CD14-positive monocyte (primary cell): Measurements from ENCODE around the gene MRPS9. TPM values are rescaled to one million over a fixed set of nuclear protein-coding genes. Genes with fewer than 3 reads are reported as not detected.

Experiments
- DNase-seq, 3 donors: peaks; one replicate each; pipeline ENCODE4 v3.0.0-alpha.2; 2011 to 2022
- H2AFZ ChIP-seq: 2 replicates; pipeline ENCODE4 v1.6.0; 2012; ENCODE audit warnings: mild to moderate bottlenecking, low read depth, low read length, inconsistent platforms; ENCODE audit not compliant: insufficient read depth, poor library complexity, severe bottlenecking
- H3K27ac ChIP-seq, 2 donors: 1 replicate in 1 of 2; 2 replicates in 1 of 2; pipeline ENCODE4 v1.5.1; 2012 to 2013; ENCODE audit warnings: low read length in 2 of 2, control low read depth in 1 of 2, inconsistent platforms in 1 of 2, low read depth in 1 of 2, mild to moderate bottlenecking in 1 of 2
- H3K27me3 ChIP-seq, 2 donors: one replicate each; pipeline versions ENCODE4 v1.6.0 to v1.6.1; 2011 to 2013; ENCODE audit warnings: low read length in 2 of 2; ENCODE audit not compliant: control insufficient read depth in 2 of 2, insufficient read depth in 2 of 2
- H3K36me3 ChIP-seq, 2 donors: replicated peaks in 1 of 2; 1 replicate in 1 of 2; 2 replicates in 1 of 2; pipeline versions ENCODE4 v1.5.1 to v1.6.1; 2012 to 2013; ENCODE audit warnings: low read length in 2 of 2, control low read depth in 1 of 2, inconsistent platforms in 1 of 2, mild to moderate bottlenecking in 1 of 2; ENCODE audit not compliant: insufficient read depth in 2 of 2, control insufficient read depth in 1 of 2
- H3K4me1 ChIP-seq, 2 donors: 1 replicate in 1 of 2; 2 replicates in 1 of 2; pipeline versions ENCODE4 v1.5.1 to v1.6.1; 2012 to 2013; ENCODE audit warnings: low read length in 2 of 2, control low read depth in 1 of 2, inconsistent platforms in 1 of 2, mild to moderate bottlenecking in 1 of 2, moderate library complexity in 1 of 2; ENCODE audit not compliant: insufficient read depth in 2 of 2, control insufficient read depth in 1 of 2
- H3K4me2 ChIP-seq: replicated peaks from 2 replicates; pipeline ENCODE3; 2012; ENCODE audit warnings: low read length, moderate library complexity, mild to moderate bottlenecking; ENCODE audit not compliant: poor library complexity, severe bottlenecking; ENCODE audit errors: extremely low read depth
- H3K4me3 ChIP-seq, 3 experiments: fragments of 200-600 bp in 1 of 3; sonication (generic) in 1 of 3; replicated peaks in 1 of 3; 1 replicate in 2 of 3; 2 replicates in 1 of 3; pipeline ENCODE4 v1.5.1; 2011 to 2013; ENCODE audit warnings: low read length in 3 of 3, mild to moderate bottlenecking in 3 of 3, control low read depth in 2 of 3, low read depth in 2 of 3, inconsistent platforms in 1 of 3, moderate library complexity in 1 of 3
- H3K79me2 ChIP-seq: 2 replicates; pipeline ENCODE4 v1.6.0; 2012; ENCODE audit warnings: mild to moderate bottlenecking, control low read depth, inconsistent platforms, low read length, moderate library complexity; ENCODE audit not compliant: insufficient read depth
- H3K9ac ChIP-seq: 2 replicates; pipeline ENCODE4 v1.6.0; 2017; ENCODE audit warnings: low read length, mild to moderate bottlenecking; ENCODE audit not compliant: insufficient read depth, poor library complexity, severe bottlenecking
- H3K9me3 ChIP-seq, 2 donors: replicated peaks in 1 of 2; 1 replicate in 1 of 2; 2 replicates in 1 of 2; pipeline versions ENCODE4 v1.5.1 to v1.6.1; 2012 to 2013; ENCODE audit warnings: low read length in 2 of 2, control low read depth in 1 of 2; ENCODE audit not compliant: control insufficient read depth in 1 of 2, insufficient read depth in 1 of 2
- H4K20me1 ChIP-seq: 2 replicates; pipeline ENCODE4 v1.6.0; 2012; ENCODE audit warnings: mild to moderate bottlenecking, low read length, control low read depth, moderate library complexity; ENCODE audit not compliant: insufficient read depth
- H3K27ac Mint-ChIP-seq, 7 donors: one replicate each; pipeline ENCODE4 v1.8.0; 2020; ENCODE audit warnings: mild to moderate bottlenecking in 7 of 7, mixed read lengths in 7 of 7, moderate library complexity in 6 of 7, inconsistent platforms in 2 of 7
- H3K27me3 Mint-ChIP-seq, 3 donors: one replicate each; pipeline ENCODE4 v1.8.0; 2021 to 2022; ENCODE audit warnings: low read depth in 3 of 3, mild to moderate bottlenecking in 3 of 3, mixed read lengths in 3 of 3, moderate library complexity in 3 of 3, inconsistent platforms in 1 of 3
- H3K36me3 Mint-ChIP-seq, 2 donors: one replicate each; pipeline ENCODE4 v1.8.0; 2020; ENCODE audit warnings: mixed read lengths in 2 of 2, inconsistent platforms in 1 of 2, mild to moderate bottlenecking in 1 of 2
- H3K4me1 Mint-ChIP-seq: one replicate; pipeline ENCODE4 v1.8.0; 2020; ENCODE audit warnings: mild to moderate bottlenecking, mixed read lengths
- H3K4me3 Mint-ChIP-seq, 2 donors: one replicate each; pipeline ENCODE4 v1.8.0; 2020; ENCODE audit warnings: mild to moderate bottlenecking in 2 of 2, mixed read lengths in 2 of 2, moderate library complexity in 1 of 2
- H3K9me3 Mint-ChIP-seq, 7 donors: one replicate each; pipeline ENCODE4 v1.8.0; 2020 to 2022; ENCODE audit warnings: mixed read lengths in 7 of 7, mild to moderate bottlenecking in 6 of 7, moderate library complexity in 6 of 7, inconsistent platforms in 2 of 7
- WGBS: methylation state at CpG from one replicate; pipeline ENCODE4 v1.1.5; 2013; ENCODE audit warnings: missing lambda C conversion rate; ENCODE audit not compliant: insufficient coverage; 5-methylcytosine and 5-hydroxymethylcytosine counted together
- intact Hi-C, 2 donors: fragments of 100-400 bp; cut with micrococcal nuclease; formaldehyde crosslinking; loops; one replicate each; pipeline versions ENCODE4 v1.15.0 to v1.15.1; 2023
- polyA plus RNA-seq, 3 donors: library from polyadenylated mRNA; depleted of rRNA in 1 of 3; unstranded in 2 of 3; stranded (reverse) in 1 of 3; fragments of 300-500 nt in 2 of 3; fragments of >200 nt in 1 of 3; fragmentation: Illumina TruSeq in 2 of 3; gene quantifications; 1 replicate in 2 of 3; 2 replicates in 1 of 3; pipeline ENCODE4 v1.2.3, GENCODE V29; 2012 to 2021
- TF ChIP-seq, protein P1 (sequence below): fragments of 200-600 bp; IDR thresholded peaks from one replicate; pipeline ENCODE4 v1.8.0; 2022; ENCODE audit warnings: antibody characterized with exemption, mild to moderate bottlenecking

MRPS9 gene
- polyA plus RNA-seq, 3 donors = 9.9 to 12.5 (median 11.6) TPM

DNA sequence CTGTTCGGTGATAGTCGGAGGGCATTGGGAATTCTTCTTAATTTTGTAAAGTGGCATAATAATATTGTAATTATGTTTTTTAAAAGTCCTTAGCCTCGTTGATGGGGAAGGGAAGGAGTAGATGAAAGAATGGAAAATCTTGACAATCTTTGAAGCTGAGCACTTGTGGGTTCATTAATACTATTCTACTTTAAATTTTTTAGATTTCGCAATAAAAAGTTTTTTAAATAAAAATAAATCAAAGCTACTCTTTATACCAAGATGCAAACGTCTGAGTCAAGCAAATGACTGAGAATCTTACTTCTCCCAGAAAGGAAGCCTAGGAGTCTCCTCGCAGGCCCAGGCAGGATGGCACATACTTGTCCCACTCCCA is 105.2 kb downstream of the MRPS9 start:
- Histone ChIP-seq H3K79me2 (no peaks in the 10 kb centered on the region), H3K4me1 (peaks cover 2 to 7% of the 10 kb centered on the region in 2 donors), H3K27me3 (peaks cover 31 to 51% of the 10 kb centered on the region in 2 donors), H3K27ac (no peak overlapping the region), H3K4me3 (no peak overlapping the region), H3K36me3 (no peaks in the 10 kb centered on the region), H3K9me3 (no peaks in the 10 kb centered on the region), H2AFZ (no peak overlapping the region), H3K4me2 (no peak overlapping the region), H4K20me1 (no peaks in the 10 kb centered on the region), H3K9ac (no peak overlapping the region)
- Mint-ChIP-seq H3K27ac (no peak overlapping the region), H3K4me1 (peaks cover 7% of the 10 kb centered on the region), H3K4me3 (peak overlapping the region; percentile 65 to 86), H3K36me3 (peaks cover 0 to 4% of the 10 kb centered on the region in 2 donors), H3K9me3 (peaks cover 0 to 7% (median 3%) of the 10 kb centered on the region in 7 donors), H3K27me3 (peaks cover 36 to 50% (median 41%) of the 10 kb centered on the region in 3 donors)
- intact Hi-C loops = no loop called here
- WGBS = 71% methylated on average over 1 of the region's 6 CpGs
- TF ChIP-seq, protein P1, sequence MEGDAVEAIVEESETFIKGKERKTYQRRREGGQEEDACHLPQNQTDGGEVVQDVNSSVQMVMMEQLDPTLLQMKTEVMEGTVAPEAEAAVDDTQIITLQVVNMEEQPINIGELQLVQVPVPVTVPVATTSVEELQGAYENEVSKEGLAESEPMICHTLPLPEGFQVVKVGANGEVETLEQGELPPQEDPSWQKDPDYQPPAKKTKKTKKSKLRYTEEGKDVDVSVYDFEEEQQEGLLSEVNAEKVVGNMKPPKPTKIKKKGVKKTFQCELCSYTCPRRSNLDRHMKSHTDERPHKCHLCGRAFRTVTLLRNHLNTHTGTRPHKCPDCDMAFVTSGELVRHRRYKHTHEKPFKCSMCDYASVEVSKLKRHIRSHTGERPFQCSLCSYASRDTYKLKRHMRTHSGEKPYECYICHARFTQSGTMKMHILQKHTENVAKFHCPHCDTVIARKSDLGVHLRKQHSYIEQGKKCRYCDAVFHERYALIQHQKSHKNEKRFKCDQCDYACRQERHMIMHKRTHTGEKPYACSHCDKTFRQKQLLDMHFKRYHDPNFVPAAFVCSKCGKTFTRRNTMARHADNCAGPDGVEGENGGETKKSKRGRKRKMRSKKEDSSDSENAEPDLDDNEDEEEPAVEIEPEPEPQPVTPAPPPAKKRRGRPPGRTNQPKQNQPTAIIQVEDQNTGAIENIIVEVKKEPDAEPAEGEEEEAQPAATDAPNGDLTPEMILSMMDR = no peak
- no peak for DNase-seq

GRCh38 chr2:105143467-105144151 is 105.7 kb downstream of the MRPS9 start:
- H3K9me3 ChIP-seq = no peaks in the 10 kb centered on the region
- no peak overlapping the region for H3K27ac ChIP-seq
- peaks cover 31 to 51% of the 10 kb centered on the region in 2 donors for H3K27me3 ChIP-seq
- 4% methylated on average over 21 of the region's 53 CpGs for WGBS
- peak overlapping the region in 1 of 3 experiments; percentile 55 for H3K4me3 ChIP-seq
- TF ChIP-seq, protein P1 = no peak
- Mint-ChIP-seq H3K4me3 (peak overlapping the region; percentile 65 to 86), H3K36me3 (peaks cover 0 to 4% of the 10 kb centered on the region in 2 donors), H3K4me1 (peaks cover 7% of the 10 kb centered on the region), H3K9me3 (peaks cover 0 to 7% (median 3%) of the 10 kb centered on the region in 7 donors), H3K27me3 (peaks cover 36 to 52% (median 41%) of the 10 kb centered on the region in 3 donors), H3K27ac (no peak overlapping the region)
- no peaks in the 10 kb centered on the region for H3K36me3 ChIP-seq
- DNase-seq = no peak
- H4K20me1 ChIP-seq = no peaks in the 10 kb centered on the region
- no peak overlapping the region for H3K9ac ChIP-seq
- no peak overlapping the region for H2AFZ ChIP-seq
- peaks cover 2 to 7% of the 10 kb centered on the region in 2 donors for H3K4me1 ChIP-seq
- intact Hi-C loops = no loop called here
- peak overlapping the region; percentile 59 for H3K4me2 ChIP-seq
- no peaks in the 10 kb centered on the region for H3K79me2 ChIP-seq
